Vagina (tissue), 2 donors: ENCODE results near the gene ZMIZ1.

ENCODE experiments used
- POLR2A ChIP-seq, 2 donors: fragments of 450-650 bp; IDR thresholded peaks; one replicate each; pipeline ENCODE4 v1.6.1; 2017; ENCODE audit warnings: antibody characterized with exemption in 2 of 2, mild to moderate bottlenecking in 2 of 2, moderate library complexity in 2 of 2
- TF ChIP-seq, protein P1 (sequence below), 3 experiments: fragments of 450-650 bp in 2 of 3; fragments of 200-600 bp in 1 of 3; sonication (generic) in 1 of 3; IDR thresholded peaks; one replicate each; pipeline ENCODE4 v1.5.1; 2017 to 2019; ENCODE audit warnings: antibody characterized with exemption in 3 of 3, mild to moderate bottlenecking in 2 of 3, moderate library complexity in 2 of 3

GRCh38 chr10:79239275-79239779, 170.6 kb downstream of the ZMIZ1 start:
- TF ChIP-seq, protein P1, sequence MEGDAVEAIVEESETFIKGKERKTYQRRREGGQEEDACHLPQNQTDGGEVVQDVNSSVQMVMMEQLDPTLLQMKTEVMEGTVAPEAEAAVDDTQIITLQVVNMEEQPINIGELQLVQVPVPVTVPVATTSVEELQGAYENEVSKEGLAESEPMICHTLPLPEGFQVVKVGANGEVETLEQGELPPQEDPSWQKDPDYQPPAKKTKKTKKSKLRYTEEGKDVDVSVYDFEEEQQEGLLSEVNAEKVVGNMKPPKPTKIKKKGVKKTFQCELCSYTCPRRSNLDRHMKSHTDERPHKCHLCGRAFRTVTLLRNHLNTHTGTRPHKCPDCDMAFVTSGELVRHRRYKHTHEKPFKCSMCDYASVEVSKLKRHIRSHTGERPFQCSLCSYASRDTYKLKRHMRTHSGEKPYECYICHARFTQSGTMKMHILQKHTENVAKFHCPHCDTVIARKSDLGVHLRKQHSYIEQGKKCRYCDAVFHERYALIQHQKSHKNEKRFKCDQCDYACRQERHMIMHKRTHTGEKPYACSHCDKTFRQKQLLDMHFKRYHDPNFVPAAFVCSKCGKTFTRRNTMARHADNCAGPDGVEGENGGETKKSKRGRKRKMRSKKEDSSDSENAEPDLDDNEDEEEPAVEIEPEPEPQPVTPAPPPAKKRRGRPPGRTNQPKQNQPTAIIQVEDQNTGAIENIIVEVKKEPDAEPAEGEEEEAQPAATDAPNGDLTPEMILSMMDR (IDR thresholded peaks at IDR 0.05): no peak
- TF ChIP-seq POLR2A (IDR thresholded peaks at IDR 0.05): no peak
